ENCODE measurements around the gene FAM174C. TPM values are rescaled to one million over a fixed set of nuclear protein-coding genes. Genes with fewer than 3 reads are reported as not detected.

The FAM174C gene
- total RNA-seq, 1 experiment from 2014 or later = 85.2 TPM

DNA sequence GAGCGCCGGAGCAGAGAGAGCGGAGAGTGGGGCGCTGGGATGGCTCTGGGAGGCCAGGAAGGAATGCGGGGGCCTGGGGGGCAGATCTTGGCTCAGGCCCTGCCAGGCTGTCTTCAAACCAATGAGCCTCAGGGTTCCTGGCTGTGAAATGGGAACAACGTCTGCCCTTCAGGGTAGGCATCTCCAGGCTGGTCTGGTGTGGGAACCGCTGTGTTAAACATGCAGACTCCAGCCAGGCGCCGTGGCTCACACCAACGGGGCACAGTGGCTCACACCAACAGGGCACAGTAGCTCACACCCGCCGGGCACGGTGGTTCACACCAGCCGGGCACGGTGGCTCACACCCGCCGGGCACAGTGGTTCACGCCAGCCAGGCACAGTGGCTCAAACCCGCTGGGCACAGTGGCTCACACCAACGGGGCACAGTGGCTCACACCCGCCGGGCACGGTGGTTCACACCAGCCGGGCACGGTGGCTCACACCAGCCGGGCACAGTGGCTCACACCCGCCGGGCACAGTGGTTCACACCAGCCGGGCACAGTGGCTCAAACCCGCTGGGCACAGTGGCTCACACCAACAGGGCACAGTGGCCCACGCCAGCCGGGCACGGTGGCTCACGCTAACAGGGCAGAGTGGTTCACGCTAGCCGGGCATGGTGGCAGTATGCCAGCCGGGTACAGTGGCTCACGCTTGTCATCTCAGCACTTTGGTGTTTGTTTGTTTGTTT, 50.4 kb downstream of the FAM174C start:
- TF ChIP-seq, protein P1, sequence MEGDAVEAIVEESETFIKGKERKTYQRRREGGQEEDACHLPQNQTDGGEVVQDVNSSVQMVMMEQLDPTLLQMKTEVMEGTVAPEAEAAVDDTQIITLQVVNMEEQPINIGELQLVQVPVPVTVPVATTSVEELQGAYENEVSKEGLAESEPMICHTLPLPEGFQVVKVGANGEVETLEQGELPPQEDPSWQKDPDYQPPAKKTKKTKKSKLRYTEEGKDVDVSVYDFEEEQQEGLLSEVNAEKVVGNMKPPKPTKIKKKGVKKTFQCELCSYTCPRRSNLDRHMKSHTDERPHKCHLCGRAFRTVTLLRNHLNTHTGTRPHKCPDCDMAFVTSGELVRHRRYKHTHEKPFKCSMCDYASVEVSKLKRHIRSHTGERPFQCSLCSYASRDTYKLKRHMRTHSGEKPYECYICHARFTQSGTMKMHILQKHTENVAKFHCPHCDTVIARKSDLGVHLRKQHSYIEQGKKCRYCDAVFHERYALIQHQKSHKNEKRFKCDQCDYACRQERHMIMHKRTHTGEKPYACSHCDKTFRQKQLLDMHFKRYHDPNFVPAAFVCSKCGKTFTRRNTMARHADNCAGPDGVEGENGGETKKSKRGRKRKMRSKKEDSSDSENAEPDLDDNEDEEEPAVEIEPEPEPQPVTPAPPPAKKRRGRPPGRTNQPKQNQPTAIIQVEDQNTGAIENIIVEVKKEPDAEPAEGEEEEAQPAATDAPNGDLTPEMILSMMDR (IDR thresholded peaks at IDR 0.05; ENCODE audit: unreplicated experiment) = no peak
- no peak for DNase-seq (ENCODE audit: unreplicated experiment)
- ChIA-PET POLR2A (interaction anchor here (0.6 to 1.5 kb wide), 3 partner anchors 9 to 10 kb away, joined by 3 read pairs; no protein-coding TSS in a partner anchor), CTCF (interaction anchor here (0.6 kb wide), 1 partner anchor 1429 kb away, joined by 5 read pairs; no protein-coding TSS in a partner anchor)
- Mint-ChIP-seq H3K9me3 (ENCODE audit: unreplicated experiment) (no peaks in the 10 kb centered on the region), H3K4me3 (ENCODE audit: unreplicated experiment) (peak overlapping the region; percentile 58), H3K4me1 (ENCODE audit: insufficient read depth, unreplicated experiment) (peaks cover 6% of the 10 kb centered on the region), H3K27ac (ENCODE audit: low read depth, unreplicated experiment) (no peak overlapping the region), H3K36me3 (ENCODE audit: insufficient read depth, unreplicated experiment) (peaks cover 7% of the 10 kb centered on the region), H3K27me3 (ENCODE audit: insufficient read depth, unreplicated experiment) (peaks cover 12% of the 10 kb centered on the region)
- no TSS peak for BruUV-seq (replicated peaks)
- intact Hi-C loops (cut with micrococcal nuclease) = no loop called here

DNA sequence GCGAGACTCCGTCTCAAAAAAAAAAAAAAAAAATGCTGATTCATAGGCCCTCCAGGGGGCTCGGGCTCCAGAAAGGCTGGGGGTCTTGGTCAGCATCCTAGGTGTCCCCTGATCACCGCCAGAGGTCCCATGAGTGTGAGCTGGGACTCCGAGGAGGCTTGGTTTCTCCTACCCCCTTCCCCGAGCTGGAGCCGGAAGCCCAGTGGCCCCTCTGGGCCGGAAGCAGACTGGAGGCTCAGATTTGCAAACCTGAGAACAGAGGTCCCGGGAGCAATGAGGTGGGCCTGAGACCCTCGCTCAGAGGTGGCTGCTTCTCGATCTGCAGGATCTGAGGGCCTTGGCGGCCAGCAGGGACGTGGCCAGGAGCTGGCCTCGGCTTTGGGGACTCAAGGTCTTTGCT, 51.8 kb downstream of the FAM174C start:
- no TSS peak for BruUV-seq (replicated peaks)
- ChIA-PET POLR2A (interaction anchor here (0.7 to 1.2 kb wide), 2 partner anchors 10 to 49 kb away, joined by 3 read pairs; no protein-coding TSS in a partner anchor), CTCF (interaction anchor here (0.6 kb wide), 1 partner anchor 26 kb away, joined by 3 read pairs; no protein-coding TSS in a partner anchor)
- no peak for DNase-seq (ENCODE audit: unreplicated experiment)
- H3K27ac Mint-ChIP-seq (ENCODE audit: low read depth, unreplicated experiment) = no peak overlapping the region
- TF ChIP-seq, protein P1 (IDR thresholded peaks at IDR 0.05; ENCODE audit: unreplicated experiment) = no peak
- peaks cover 7% of the 10 kb centered on the region for H3K36me3 Mint-ChIP-seq (ENCODE audit: insufficient read depth, unreplicated experiment)
- no peaks in the 10 kb centered on the region for H3K9me3 Mint-ChIP-seq (ENCODE audit: unreplicated experiment)
- no peak overlapping the region for H3K4me3 Mint-ChIP-seq (ENCODE audit: unreplicated experiment)
- intact Hi-C loops (cut with micrococcal nuclease) = no loop called here
- H3K27me3 Mint-ChIP-seq (ENCODE audit: insufficient read depth, unreplicated experiment) = peaks cover 12% of the 10 kb centered on the region
- H3K4me1 Mint-ChIP-seq (ENCODE audit: insufficient read depth, unreplicated experiment) = peaks cover 6% of the 10 kb centered on the region

Other genes starting within 250 kb of the FAM174C start
- gene CNN2, start 248.9 kb upstream of the FAM174C start, total RNA-seq (2022) = 112 and 166 TPM in 2 replicates
- 10.3 and 18.2 TPM in 2 replicates for gene ABCA7, start 235.4 kb upstream of the FAM174C start, total RNA-seq (2022)
- gene ARHGAP45, start 208.4 kb upstream of the FAM174C start, total RNA-seq (2022) = 11.9 and 15.3 TPM in 2 replicates
- 184 and 201 TPM in 2 replicates for gene POLR2E, start 180.2 kb upstream of the FAM174C start, total RNA-seq (2022)
- gene GPX4, start 171.5 kb upstream of the FAM174C start, total RNA-seq (2022) = 179 and 191 TPM in 2 replicates
- 99.6 and 123 TPM in 2 replicates for gene SBNO2, start 101.3 kb upstream of the FAM174C start, total RNA-seq (2022)
- gene STK11, start 69.8 kb upstream of the FAM174C start, total RNA-seq (2022) = 63.1 and 65.6 TPM in 2 replicates
- gene CBARP, start 37.5 kb upstream of the FAM174C start, total RNA-seq (2022) = 7.0 and 8.2 TPM in 2 replicates
- gene ATP5F1D, start 33.8 kb upstream of the FAM174C start, total RNA-seq (2022) = 256 and 258 TPM in 2 replicates
- 73.6 and 96.9 TPM in 2 replicates for gene MIDN, start 26.9 kb upstream of the FAM174C start, total RNA-seq (2022)
- gene CIRBP, start 6.2 kb upstream of the FAM174C start, total RNA-seq (2022) = 316 and 362 TPM in 2 replicates
- not detected in 2 replicates for gene EFNA2, start 10.3 kb downstream of the FAM174C start, total RNA-seq (2022)
- gene NDUFS7, start 108.4 kb downstream of the FAM174C start, total RNA-seq (2022) = 135 and 137 TPM in 2 replicates
- 3.2 and 7.0 TPM in 2 replicates for gene GAMT, start 126.0 kb downstream of the FAM174C start, total RNA-seq (2022)
- 219 and 246 TPM in 2 replicates for gene DAZAP1, start 132.1 kb downstream of the FAM174C start, total RNA-seq (2022)
- 1,168 and 1,243 TPM in 2 replicates for gene RPS15, start 162.9 kb downstream of the FAM174C start, total RNA-seq (2022)
- 0.15 and 0.23 TPM in 2 replicates for gene APC2, start 174.6 kb downstream of the FAM174C start, total RNA-seq (2022)
- gene C19orf25, start 203.7 kb downstream of the FAM174C start, total RNA-seq (2022) = 36.3 and 40.5 TPM in 2 replicates
- gene PCSK4, start 214.8 kb downstream of the FAM174C start, total RNA-seq (2022) = 3.4 and 3.7 TPM in 2 replicates
- 3.8 TPM in 2 replicates for gene REEP6, start 215.7 kb downstream of the FAM174C start, total RNA-seq (2022)
- gene ADAMTSL5, start 237.5 kb downstream of the FAM174C start, total RNA-seq (2022) = 11.1 and 13.7 TPM in 2 replicates
- gene PLK5, start 248.5 kb downstream of the FAM174C start, total RNA-seq (2022) = 0.21 and 0.22 TPM in 2 replicates